ENCODE data around the gene MRPS27.
"Not testable (repeated sequence)": the region's sequence is repeated elsewhere in the genome, so short reads cannot be mapped to it uniquely, and the experiment has no call there.

MRPS27 gene

DNA sequence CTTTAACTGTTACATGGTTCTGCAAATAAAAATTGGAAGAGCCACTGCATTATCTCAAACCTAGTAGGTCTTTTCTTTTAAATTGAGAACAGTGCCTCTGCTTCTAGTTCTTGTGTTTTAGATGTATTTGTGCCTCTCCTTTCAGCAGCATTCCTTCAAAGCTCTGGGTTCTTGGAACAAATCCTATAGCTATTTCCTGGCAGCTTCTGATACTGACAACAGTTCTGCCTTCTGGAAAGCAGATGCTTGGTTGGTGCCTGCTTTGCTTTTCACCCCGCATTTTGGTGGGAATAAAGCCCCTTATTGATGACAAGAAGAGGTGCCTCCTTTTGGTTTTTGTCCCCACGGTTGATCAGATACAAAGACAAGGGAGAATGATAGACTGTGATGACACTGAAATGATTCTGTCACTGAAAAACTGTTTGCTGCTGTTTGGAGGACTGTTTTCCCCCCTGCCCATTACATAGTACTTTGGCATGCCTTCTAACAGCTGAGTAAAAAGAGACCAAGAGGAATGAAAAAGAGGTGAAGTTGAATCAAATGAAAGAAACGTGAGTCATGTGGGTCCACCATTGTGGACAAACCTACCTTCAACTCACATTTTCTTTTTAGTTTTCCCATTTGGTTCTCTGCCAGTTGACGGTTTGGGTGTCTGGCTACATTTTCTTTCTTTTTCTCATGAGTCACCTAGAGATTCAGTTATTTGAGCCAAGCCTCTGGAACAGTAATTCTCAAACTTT is 5.7 kb upstream of the MRPS27 start:
- no peak for DNase-seq

- DNase-seq = no peak
Measured at GRCh38 chr5:72324189-72324825, 4.3 kb upstream of the MRPS27 start.

DNA sequence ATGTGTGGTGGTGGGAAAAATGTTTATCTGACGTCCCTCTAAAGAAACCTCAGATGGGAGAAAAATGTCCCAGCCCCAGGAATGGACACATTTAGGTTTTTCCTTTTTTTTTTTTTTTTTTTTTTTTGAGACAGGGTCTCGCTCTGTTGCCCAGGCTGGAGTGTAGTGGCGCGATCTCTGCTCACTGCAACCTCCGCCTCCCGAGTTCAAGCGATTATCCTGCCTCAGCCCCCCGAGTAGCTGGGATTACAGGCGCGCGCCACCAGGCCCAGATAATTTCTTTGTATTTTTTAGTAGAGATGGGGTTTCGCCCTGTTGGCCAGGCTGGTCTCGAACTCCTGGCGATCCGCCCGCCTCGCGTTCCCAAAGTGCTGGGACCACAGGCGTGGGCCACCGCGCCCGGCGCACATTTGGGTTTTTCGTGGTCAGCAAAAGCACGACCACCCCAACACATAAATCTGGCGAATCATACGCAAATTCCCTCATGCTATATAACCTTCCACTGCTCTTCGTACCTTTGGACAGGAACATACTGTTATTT is 535 bp downstream of the MRPS27 start:
- not testable (repeated sequence) for DNase-seq

- peak; percentile 32 for DNase-seq
Measured at GRCh38 chr5:72314571-72315172, 5.4 kb downstream of the MRPS27 start.

DNA sequence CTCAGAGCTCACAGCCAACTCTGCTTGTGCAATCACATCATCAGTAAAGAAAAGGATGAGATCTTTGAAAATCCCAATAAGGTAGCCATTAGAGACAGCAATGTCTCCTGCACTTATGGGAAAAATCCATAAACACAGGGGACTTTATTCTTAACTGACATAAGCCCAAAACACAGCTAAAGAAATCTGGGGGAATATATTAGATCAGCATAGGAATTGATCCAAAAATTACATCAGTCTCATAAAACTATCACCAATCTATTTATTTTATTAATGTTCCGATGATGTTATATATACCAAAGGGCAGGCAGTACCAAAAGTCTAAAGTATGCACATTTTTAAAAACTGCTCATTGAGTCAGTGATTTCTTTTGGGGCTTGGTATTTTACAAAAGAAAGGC is 6.9 kb downstream of the MRPS27 start:
- DNase-seq = no peak

- DNase-seq = no peak
Measured at GRCh38 chr5:72308853-72309191, 11.2 kb downstream of the MRPS27 start.

GRCh38 chr5:72307968-72308852 is 11.8 kb downstream of the MRPS27 start:
- peak; percentile 89 for DNase-seq

GRCh38 chr5:72307573-72307967 is 12.5 kb downstream of the MRPS27 start:
- DNase-seq = no peak

DNA sequence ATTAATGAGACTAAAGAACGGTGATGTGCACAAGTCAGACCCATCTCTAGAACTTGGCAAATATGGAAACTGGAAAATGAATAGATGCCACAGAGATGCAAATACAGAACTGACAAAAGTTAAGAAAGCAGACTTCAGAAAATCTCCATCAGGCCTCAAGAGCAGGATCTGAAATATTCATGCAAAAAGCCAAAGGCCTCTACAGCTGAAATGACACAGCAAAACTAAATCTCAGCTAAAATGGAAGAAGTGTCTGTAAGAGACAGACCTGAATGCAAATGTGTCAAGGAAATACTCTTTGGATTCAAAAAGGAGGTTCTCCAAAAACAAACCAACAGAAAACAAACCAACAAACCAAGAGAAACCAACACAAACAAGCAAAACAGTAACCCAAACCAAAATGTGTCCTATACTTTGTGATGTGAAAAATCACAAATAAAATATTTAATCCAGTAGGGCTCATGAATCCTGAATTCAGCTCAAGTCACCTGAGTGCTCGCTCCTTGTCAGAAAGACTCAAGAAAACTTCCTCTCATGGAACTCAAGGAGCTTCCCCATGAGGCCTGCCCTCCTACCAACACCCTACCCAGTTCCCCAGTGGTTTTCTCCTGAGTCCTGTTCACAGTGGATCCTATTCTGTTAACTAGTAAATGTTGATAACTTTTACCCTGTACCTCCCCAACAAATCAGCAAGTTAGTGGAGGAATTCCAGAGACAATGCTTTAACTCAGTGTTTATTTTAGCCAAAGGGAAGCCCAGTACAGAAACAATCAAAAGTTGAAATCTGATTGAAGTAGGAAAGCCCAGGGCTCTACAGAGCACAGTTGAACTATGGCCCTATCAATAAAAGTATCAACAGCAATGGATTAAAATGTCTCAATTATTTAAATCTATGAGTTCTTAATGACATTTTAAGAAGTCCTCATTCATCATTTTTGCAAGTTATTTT is 14.6 kb downstream of the MRPS27 start:
- no peak for DNase-seq

DNA sequence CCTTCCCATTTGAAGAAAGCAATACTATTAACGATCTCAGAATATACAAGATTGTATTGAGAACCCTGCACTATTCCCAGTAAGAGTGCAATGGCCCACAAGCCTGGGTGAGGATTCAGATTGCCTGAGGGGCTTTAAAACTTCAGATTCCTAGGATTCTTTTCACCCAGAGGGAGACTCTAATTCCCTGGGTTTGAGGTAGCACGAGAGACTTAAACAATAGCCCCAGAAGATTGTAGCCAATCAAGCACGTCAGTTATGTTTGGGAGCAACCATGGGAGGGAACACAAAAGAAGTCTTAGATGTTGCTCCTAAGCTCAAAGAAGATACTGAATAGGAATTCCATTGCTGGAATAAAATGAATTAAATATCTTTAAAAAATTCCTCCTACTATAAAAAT is 17.9 kb downstream of the MRPS27 start:
- DNase-seq = peak; percentile 32

DNA sequence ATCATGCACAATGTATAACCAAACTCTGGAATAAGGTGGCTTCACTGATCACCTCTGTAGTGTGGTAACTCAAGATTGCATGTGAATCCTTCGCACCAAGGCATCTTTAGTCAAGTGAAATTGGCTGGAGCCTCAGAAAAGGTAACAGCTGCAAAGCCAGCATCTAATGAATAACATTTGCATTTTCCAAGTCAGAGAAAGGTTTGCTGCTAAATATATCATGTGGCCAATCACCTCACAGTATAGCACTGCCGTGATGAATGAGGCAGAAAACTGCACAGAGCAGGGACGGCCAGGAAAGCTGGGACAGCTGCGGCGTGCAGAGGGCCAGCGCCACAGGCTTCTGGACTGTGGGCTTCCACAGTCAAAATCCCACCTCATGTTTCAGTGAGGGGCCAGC is 18.5 kb downstream of the MRPS27 start:
- peak; percentile 74 for DNase-seq

GRCh38 chr5:72300590-72301339 is 19.3 kb downstream of the MRPS27 start:
- DNase-seq = no peak

GRCh38 chr5:72298711-72299110 is 21.3 kb downstream of the MRPS27 start:
- DNase-seq = no peak

DNA sequence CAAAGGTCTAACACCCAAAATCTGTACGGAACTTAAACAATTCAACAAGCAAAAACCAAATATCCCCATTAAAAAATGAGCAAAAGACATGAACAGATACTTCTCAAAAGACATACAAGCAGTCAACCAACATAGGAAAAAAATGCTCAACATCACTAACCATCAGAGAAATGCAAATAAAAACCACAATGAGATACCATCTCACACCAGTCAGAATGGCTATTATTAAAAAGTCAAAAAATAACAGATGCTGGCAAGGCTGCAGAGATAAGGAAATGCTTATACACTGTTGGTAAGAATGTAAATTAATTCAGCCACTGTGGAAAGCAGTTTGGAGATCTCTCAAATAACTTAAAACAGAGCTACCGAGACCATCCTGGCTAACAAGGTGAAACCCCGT is 21.9 kb downstream of the MRPS27 start:
- DNase-seq = not testable (repeated sequence)

DNA sequence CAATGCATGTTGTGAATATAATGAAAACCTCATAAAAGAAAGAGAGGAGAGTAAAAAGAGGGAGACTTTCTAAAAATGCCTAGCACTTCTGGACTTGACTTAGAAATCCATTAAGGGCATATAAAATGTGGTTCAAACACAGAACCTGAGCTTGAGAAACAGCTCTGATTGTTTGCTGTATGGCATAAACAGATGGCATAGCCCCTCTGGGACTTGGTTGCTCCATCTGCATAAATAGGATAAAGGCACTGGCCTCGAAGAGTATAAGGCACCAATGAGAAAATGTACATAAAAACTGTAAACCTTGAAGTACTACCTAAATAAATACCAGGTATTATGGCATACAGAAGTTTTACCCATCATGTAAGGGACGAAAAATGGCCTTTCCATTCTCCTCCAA is 23.8 kb downstream of the MRPS27 start:
- DNase-seq = peak; percentile 89

DNA sequence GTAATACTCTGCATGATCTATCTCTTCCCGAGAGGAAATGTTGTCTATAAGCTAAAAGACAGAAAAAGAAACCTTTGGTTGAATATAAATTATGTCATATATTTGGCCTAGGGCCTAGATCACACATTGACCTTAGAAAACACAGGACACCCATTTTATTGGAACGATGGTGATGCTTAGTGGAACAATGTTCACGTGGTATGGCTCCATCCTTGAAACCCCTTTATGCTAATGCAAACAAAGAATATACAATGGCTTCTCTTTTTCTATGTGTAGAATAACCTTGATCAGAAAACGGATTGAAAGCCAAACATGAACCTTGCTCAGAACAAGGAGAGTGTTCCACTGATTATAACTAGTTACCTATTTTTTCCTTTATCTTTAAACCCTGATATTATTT is 24.5 kb downstream of the MRPS27 start:
- peak; percentile 48 for DNase-seq

GRCh38 chr5:72294473-72294872 is 25.6 kb downstream of the MRPS27 start:
- no peak for DNase-seq

- DNase-seq = no peak
Measured at GRCh38 chr5:72293495-72294055, 26.5 kb downstream of the MRPS27 start.

DNA sequence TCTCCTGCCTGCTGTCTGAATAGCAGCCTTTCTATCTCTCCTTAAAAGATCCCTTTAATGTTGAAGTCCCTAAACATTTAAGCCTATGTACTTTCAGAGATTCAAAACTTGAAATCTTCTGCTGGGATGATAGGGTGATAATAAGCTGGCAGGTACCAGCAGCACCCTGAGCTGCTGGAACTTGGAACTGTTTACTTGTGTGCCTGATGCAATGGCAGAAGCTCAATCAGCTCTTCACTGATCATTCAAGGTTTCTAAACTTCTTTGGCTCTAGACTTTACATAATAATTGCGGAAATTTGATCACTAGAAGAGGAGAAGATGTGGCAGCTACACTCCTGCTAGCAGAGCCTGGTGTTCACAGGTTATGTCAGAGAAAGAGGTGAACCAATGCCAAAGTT is 27.6 kb downstream of the MRPS27 start:
- peak; percentile 35 for DNase-seq

GRCh38 chr5:72291601-72292000 is 28.4 kb downstream of the MRPS27 start:
- DNase-seq = peak; percentile 60

Measured in NCI-H2171 treated with DMSO at 0.1 percent for 48 hours (cell line).